GM19099 (cell line): Measurements from ENCODE around the gene ATP13A1.

Experiments used
- POLR2A ChIP-seq: IDR thresholded peaks from 3 replicates; pipeline ENCODE4 v1.6.1; 2011; ENCODE audit warnings: low read depth; ENCODE audit not compliant: insufficient read length; ENCODE audit errors: extremely low read depth

The ATP13A1 gene

GRCh38 chr19:19635313-19635702 is 28.2 kb downstream of the ATP13A1 start:
- no peak for TF ChIP-seq POLR2A

GRCh38 chr19:19634516-19635312 is 28.8 kb downstream of the ATP13A1 start:
- TF ChIP-seq POLR2A = no peak

- TF ChIP-seq POLR2A = no peak
These were observed 29.6 kb downstream of the ATP13A1 start for GRCh38 chr19:19633711-19634515.

GRCh38 chr19:19632661-19633060 is 30.8 kb downstream of the ATP13A1 start:
- TF ChIP-seq POLR2A = no peak

GRCh38 chr19:19631346-19631745 is 32.1 kb downstream of the ATP13A1 start:
- TF ChIP-seq POLR2A = no peak

GRCh38 chr19:19630426-19630825 is 33.0 kb downstream of the ATP13A1 start:
- no peak for TF ChIP-seq POLR2A

GRCh38 chr19:19630062-19630414 is 33.4 kb downstream of the ATP13A1 start:
- TF ChIP-seq POLR2A = no peak

GRCh38 chr19:19628501-19629134 is 34.9 kb downstream of the ATP13A1 start:
- no peak for TF ChIP-seq POLR2A

GRCh38 chr19:19627621-19628500 is 35.6 kb downstream of the ATP13A1 start, which contains the start of gene LPAR2:
LPAR2 (minus strand) TSS chr19:19628220; CDS start chr19:19627275, 945 bp downstream.
- TF ChIP-seq POLR2A = peak; percentile 42

GRCh38 chr19:19626516-19627472 is 36.7 kb downstream of the ATP13A1 start:
- no peak for TF ChIP-seq POLR2A

- TF ChIP-seq POLR2A = no peak
These were observed 39.4 kb downstream of the ATP13A1 start for GRCh38 chr19:19624032-19624570.

- no peak for TF ChIP-seq POLR2A
These were observed 40.1 kb downstream of the ATP13A1 start for GRCh38 chr19:19623383-19623782.

GRCh38 chr19:19619849-19620210 is 43.6 kb downstream of the ATP13A1 start:
- no peak for TF ChIP-seq POLR2A
